ENCODE results near the gene NCF1.
"Not testable (repeated sequence)": the region's sequence is repeated elsewhere in the genome, so short reads cannot be mapped to it uniquely, and the experiment has no call there.

NCF1 gene

DNA sequence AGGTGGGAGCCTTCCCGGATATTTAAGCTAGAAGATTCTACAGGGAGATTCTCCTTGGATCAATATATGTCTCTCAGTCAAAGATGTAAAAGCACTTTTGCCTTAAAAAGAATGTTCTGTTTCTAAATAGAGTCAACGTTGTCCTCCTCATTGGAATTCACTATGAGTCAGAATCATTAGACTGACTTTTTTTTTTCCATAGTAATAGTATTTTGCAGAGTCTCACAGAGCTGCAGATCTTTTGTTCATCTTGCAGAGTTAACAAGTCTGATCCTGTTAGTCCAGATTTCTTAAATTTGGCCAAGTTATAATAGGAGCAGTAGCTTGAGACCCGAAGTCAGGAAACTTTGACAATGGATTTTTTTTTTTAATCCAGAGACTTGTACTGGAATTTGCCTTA is 14.8 kb upstream of the NCF1 start:
- not testable (repeated sequence) for H3K9me3 ChIP-seq; H3K36me3 ChIP-seq; H3K4me3 ChIP-seq (ENCODE audit: low read depth in 1 of 2, low read length in 1 of 2); H3K27me3 ChIP-seq
- peak overlapping the region; percentile 77 for H3K27ac ChIP-seq
- H3K4me1 ChIP-seq (ENCODE audit: control insufficient read depth in 1 of 2, insufficient read depth in 1 of 2, low read depth in 1 of 2, low read length in 1 of 2) = peaks cover 4 to 10% of the 10 kb centered on the region in 2 experiments

DNA sequence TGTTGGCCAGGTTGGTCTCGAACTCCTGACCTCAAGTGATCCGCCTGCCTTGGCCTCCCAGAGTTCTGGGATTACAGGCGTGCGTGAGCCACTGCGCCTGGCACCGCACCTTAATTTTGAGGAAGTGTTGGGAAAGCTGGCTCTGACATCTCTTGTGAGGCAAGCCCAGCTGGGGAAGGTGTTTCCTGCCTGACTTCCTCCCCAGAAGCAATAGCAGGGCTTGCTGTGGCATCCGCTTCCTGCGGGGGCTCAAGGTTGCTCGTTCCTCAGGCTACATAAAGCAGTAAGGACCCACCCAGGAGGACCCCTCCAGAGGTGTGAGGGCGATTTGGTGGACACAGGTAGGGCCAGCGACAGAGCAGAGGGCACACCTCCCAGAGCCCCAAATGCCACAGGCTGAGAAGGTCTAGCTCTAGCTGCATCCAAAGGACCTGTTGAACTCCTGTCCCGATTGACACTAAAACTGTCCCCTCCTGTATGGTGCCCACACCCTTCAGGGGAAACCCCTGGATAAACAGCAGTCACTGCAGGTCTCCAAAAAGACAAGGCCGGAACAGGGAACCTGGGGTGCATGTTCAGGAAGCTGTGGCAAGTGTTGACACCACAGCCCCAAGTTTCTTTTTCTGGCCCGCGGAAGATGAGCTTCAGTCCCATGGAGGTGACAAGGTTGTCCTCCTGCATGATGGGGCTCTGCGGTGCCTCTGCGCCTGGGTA is 8.4 kb upstream of the NCF1 start:
- H3K4me1 ChIP-seq (ENCODE audit: control insufficient read depth in 1 of 2, insufficient read depth in 1 of 2, low read depth in 1 of 2, low read length in 1 of 2) = peaks cover 15 to 28% of the 10 kb centered on the region in 2 experiments
- not testable (repeated sequence) for H3K36me3 ChIP-seq; H3K9me3 ChIP-seq; H3K27me3 ChIP-seq; H3K4me3 ChIP-seq (ENCODE audit: low read depth in 1 of 2, low read length in 1 of 2)
- peak overlapping the region; percentile 61 for H3K27ac ChIP-seq

DNA sequence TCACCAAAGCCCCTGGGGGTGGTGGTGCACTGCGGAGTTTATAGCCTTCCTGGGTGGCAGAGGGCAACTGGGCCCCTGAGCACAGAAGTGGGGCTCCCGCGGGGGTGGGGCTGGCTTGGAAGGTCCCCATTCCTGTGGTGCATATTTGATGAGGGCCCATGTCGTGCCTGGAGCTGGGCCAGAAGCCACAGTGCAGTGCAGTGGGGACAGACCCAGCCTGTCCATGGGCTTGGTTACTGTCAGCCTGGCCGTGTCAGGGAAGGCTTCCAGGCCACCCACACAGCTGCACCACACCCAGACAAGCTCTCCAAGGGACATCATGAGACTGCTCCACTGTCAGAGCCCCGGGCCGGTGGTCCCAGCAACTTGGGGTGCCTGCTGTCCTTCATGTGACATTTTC is 7.3 kb upstream of the NCF1 start:
- not testable (repeated sequence) for H3K27me3 ChIP-seq; H3K9me3 ChIP-seq; H3K36me3 ChIP-seq; H3K4me3 ChIP-seq (ENCODE audit: low read depth in 1 of 2, low read length in 1 of 2)
- H3K27ac ChIP-seq = peak overlapping the region; percentile 85
- H3K4me1 ChIP-seq (ENCODE audit: control insufficient read depth in 1 of 2, insufficient read depth in 1 of 2, low read depth in 1 of 2, low read length in 1 of 2) = peaks cover 15 to 30% of the 10 kb centered on the region in 2 experiments

DNA sequence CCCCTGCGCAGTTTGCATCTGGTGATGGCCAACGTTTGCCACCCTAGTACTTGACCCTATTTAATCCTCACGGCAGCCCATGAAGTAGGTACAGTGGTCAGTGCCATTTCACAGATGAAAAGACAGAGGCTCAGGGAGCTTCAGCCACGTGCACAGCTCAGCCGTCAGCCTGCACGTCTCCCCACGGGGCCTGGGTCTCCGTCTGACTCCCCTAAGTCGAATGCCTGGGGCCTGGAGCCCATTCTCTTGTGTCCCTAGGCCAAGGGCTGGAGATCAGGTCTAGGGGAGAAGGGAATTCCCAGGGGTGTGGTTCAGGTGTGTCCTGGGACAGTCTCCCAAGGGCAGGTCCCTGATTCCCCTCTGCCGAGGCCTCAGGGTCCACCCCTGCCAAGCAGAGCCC is 6.8 kb upstream of the NCF1 start:
- H3K4me3 ChIP-seq (ENCODE audit: low read depth in 1 of 2, low read length in 1 of 2); H3K36me3 ChIP-seq; H3K9me3 ChIP-seq; H3K27me3 ChIP-seq: not testable (repeated sequence)
- peak overlapping the region; percentile 85 for H3K27ac ChIP-seq
- H3K4me1 ChIP-seq (ENCODE audit: control insufficient read depth in 1 of 2, insufficient read depth in 1 of 2, low read depth in 1 of 2, low read length in 1 of 2) = peaks cover 16 to 29% of the 10 kb centered on the region in 2 experiments

DNA sequence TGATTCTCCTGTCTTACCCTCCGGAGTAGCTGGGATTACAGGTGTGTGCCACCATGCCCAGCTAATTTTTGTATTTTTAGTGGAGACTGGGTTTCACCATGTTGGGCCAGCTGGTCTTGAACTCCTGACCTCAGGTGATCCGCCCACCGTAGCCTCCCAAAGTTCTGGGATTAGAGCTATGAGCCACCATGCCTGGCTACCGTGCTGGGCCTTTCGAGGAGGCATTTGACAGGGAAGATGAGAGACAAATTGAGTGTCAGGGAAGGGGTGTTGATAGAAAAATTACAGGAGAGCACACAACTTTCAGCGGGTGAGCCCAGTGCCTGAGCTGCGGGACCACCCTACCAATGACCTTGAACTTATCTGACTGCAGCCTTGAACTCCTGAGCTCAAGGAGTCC is 3.7 kb upstream of the NCF1 start:
- not testable (repeated sequence) for H3K36me3 ChIP-seq, H3K27me3 ChIP-seq, H3K9me3 ChIP-seq
- peak overlapping the region; percentile 25 to 47 for H3K4me3 ChIP-seq (ENCODE audit: low read depth in 1 of 2, low read length in 1 of 2)
- peak overlapping the region; percentile 76 for H3K27ac ChIP-seq
- peaks cover 16 to 23% of the 10 kb centered on the region in 2 experiments for H3K4me1 ChIP-seq (ENCODE audit: control insufficient read depth in 1 of 2, insufficient read depth in 1 of 2, low read depth in 1 of 2, low read length in 1 of 2)

DNA sequence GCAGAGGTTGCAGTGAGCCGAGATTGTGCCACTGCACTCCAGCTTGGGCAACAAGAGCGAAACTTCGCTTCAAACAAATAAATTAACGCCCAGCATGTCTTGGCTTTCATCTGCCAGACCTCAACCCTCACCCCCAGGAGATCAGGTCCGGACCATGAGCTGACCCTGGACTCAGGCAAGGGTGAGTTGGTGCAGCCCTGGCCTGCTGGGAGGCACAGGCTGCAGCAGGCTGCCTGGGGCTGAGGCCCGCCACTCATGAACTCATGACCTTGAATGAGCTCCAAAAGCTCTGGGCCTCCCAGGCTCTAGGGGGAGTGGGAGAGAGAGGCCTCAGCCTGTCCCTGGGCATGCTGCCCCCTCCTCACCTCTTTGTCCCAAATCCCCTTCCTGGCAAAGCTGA is 1.7 kb upstream of the NCF1 start:
- not testable (repeated sequence) for H3K9me3 ChIP-seq; H3K4me3 ChIP-seq (ENCODE audit: low read depth in 1 of 2, low read length in 1 of 2); H3K27me3 ChIP-seq; H3K36me3 ChIP-seq
- H3K4me1 ChIP-seq (ENCODE audit: control insufficient read depth in 1 of 2, insufficient read depth in 1 of 2, low read depth in 1 of 2, low read length in 1 of 2) = peaks cover 14 to 21% of the 10 kb centered on the region in 2 experiments
- H3K27ac ChIP-seq = peak overlapping the region; percentile 47

DNA sequence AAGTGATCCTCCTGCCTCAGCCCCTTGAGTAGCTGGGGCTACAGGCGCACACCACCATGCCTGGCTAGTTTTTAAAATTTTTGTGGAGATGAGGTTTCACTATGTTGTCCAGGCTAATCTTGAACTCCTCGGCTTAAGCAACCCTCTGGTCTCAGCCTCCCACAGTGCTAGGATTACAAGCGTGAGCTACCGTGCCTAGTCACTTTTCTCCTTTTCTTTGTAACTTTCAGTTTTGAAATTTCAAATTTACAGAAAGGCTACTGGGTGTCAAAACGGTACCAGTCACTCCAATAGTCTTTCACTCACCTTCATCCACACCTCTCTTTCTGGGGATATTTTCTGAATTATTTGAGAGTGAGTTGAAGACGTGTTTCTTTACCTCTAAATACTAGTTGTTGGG is 1.3 kb downstream of the NCF1 start:
- Histone ChIP-seq H3K4me1 (ENCODE audit: control insufficient read depth in 1 of 2, insufficient read depth in 1 of 2, low read depth in 1 of 2, low read length in 1 of 2) (peaks cover 7 to 14% of the 10 kb centered on the region in 2 experiments), H3K36me3 (peaks cover 11% of the 10 kb centered on the region)
- H3K4me3 ChIP-seq (ENCODE audit: low read depth in 1 of 2, low read length in 1 of 2); H3K27me3 ChIP-seq; H3K9me3 ChIP-seq; H3K27ac ChIP-seq: not testable (repeated sequence)

DNA sequence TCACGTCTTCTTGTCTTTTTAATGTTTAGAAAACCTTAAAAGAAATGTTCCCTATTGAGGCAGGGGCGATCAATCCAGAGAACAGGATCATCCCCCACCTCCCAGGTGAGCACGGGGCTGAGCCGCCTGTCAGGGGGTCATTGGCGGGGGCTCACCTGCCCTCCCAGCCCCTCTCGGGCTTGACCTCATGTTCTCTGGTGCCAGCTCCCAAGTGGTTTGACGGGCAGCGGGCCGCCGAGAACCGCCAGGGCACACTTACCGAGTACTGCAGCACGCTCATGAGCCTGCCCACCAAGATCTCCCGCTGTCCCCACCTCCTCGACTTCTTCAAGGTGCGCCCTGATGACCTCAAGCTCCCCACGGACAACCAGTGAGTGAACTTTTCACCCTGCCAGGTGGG is 5.2 kb downstream of the NCF1 start:
- H3K27ac ChIP-seq; H3K4me3 ChIP-seq (ENCODE audit: low read depth in 1 of 2, low read length in 1 of 2); H3K4me1 ChIP-seq (ENCODE audit: control insufficient read depth in 1 of 2, insufficient read depth in 1 of 2, low read depth in 1 of 2, low read length in 1 of 2); H3K27me3 ChIP-seq; H3K9me3 ChIP-seq: not testable (repeated sequence)
- H3K36me3 ChIP-seq = peaks cover 33% of the 10 kb centered on the region

DNA sequence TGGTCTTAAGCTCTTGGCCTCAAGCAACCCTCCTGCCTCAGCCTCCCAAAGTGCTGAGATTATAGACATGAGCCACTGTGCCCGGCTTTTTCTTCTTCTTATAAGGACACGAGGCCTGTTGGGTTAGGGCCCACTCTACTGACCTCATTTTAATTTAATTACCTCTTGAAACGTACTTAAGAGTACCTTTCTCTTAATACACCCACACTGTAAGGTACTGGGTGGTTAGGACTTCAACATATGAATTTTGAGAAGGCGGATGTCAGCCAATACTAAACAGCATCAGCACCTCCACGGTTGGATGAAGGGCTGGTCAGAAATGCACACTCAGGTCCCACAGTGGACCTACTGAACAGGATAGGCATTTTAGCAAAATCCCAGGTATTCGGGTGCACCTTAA is 7.9 kb downstream of the NCF1 start:
- not testable (repeated sequence) for H3K27me3 ChIP-seq; H3K4me1 ChIP-seq (ENCODE audit: control insufficient read depth in 1 of 2, insufficient read depth in 1 of 2, low read depth in 1 of 2, low read length in 1 of 2); H3K9me3 ChIP-seq; H3K4me3 ChIP-seq (ENCODE audit: low read depth in 1 of 2, low read length in 1 of 2); H3K27ac ChIP-seq
- H3K36me3 ChIP-seq = peaks cover 43% of the 10 kb centered on the region

DNA sequence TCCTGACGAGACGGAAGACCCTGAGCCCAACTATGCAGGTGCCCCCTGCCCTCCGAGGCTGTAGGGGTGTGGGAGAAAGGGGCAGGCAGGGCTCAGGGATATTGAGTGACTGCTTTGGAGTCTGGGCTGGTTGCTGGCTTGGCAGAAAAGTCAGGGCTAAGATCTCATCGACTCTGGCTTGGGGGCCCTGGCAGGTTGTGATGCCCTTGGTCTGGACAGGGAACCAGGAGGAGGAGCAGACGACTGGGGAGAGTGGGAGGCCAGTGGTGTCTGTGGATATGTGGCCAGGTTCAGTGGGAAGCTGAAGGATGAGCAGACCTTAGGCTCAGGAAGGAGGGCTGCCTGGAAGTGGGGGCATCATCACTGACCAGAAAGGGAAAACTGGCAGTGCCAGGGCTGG is 9.8 kb downstream of the NCF1 start:
- H3K9me3 ChIP-seq; H3K27me3 ChIP-seq; H3K4me1 ChIP-seq (ENCODE audit: control insufficient read depth in 1 of 2, insufficient read depth in 1 of 2, low read depth in 1 of 2, low read length in 1 of 2); H3K4me3 ChIP-seq (ENCODE audit: low read depth in 1 of 2, low read length in 1 of 2): not testable (repeated sequence)
- H3K36me3 ChIP-seq = peaks cover 41% of the 10 kb centered on the region
- peak overlapping the region; percentile 58 for H3K27ac ChIP-seq
